Chondrocyte (in vitro differentiated cells): ENCODE data around the gene DNAL1. TPM values are rescaled to one million over a fixed set of nuclear protein-coding genes. Genes with fewer than 3 reads are reported as not detected.

Source experiments
- DNase-seq: peaks from one replicate; pipeline ENCODE4 v3.0.0; 2021; ENCODE audit warnings: mixed read lengths, low spot score
- H3K27ac Mint-ChIP-seq: one replicate; pipeline ENCODE4 v1.8.0; 2021; ENCODE audit warnings: mild to moderate bottlenecking, moderate library complexity, mixed read lengths; ENCODE audit not compliant: unreplicated experiment
- H3K27me3 Mint-ChIP-seq: 2 replicates; pipeline ENCODE4 v1.8.0; 2021; ENCODE audit warnings: low read depth, mixed read lengths
- H3K36me3 Mint-ChIP-seq: 2 replicates; pipeline ENCODE4 v1.8.0; 2021; ENCODE audit warnings: low read depth, mixed read lengths
- H3K4me1 Mint-ChIP-seq: 2 replicates; pipeline ENCODE4 v1.8.0; 2021; ENCODE audit warnings: low read depth, mild to moderate bottlenecking, mixed read lengths
- H3K4me3 Mint-ChIP-seq: one replicate; pipeline ENCODE4 v1.8.0; 2021; ENCODE audit warnings: mild to moderate bottlenecking, moderate library complexity, mixed read lengths; ENCODE audit not compliant: unreplicated experiment
- H3K9me3 Mint-ChIP-seq: 2 replicates; pipeline ENCODE4 v1.8.0; 2021; ENCODE audit warnings: low read depth, mixed read lengths
- total RNA-seq: library from RNA; stranded (reverse); gene quantifications from 3 replicates; pipeline ENCODE4 v1.2.1, GENCODE V29; 2021
- TF ChIP-seq, protein P1 (sequence below): fragments of 200-600 bp; sonication (generic); IDR thresholded peaks from 2 replicates; pipeline ENCODE4 v1.5.0; 2021; ENCODE audit warnings: antibody characterized with exemption, mild to moderate bottlenecking, moderate library complexity

Gene DNAL1
- total RNA-seq, 1 donor from 2014 or later, result 15.2 TPM

DNA sequence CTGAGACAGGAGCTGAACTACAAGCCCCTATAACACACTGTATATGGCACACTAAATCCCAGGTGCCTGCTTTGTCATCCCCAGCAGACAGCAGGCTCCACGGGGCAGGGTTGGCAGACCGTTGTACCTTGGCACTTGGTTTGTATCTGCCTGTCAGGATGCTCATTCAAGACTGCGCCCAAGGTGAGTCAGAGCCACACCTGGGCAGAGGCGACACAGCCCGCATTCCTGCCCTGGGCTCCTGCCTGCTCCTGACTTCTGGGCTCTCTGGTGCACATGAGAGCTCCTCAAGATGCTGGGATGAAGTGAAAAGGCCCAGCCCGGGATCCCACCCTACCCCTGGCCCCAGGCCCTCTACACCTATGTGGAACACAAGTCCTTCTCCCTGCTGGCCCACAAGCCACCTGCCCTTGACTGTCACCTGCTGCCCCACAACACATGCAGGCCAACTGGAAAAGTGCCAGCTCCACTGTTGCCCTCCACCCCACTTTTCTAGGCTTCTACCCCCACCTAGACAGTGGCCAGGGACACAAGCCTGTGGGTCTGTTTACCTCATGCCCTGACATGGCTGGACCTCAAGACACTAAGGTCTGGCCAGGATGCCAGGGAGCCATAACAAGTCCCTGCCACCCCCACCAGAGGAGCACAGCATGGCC is 100.2 kb downstream of the DNAL1 start:
- Mint-ChIP-seq H3K27me3 (no peaks in the 10 kb centered on the region), H3K4me3 (no peak overlapping the region), H3K9me3 (no peaks in the 10 kb centered on the region), H3K4me1 (peaks cover 95% of the 10 kb centered on the region), H3K36me3 (no peaks in the 10 kb centered on the region), H3K27ac (no peak overlapping the region)
- TF ChIP-seq, protein P1, sequence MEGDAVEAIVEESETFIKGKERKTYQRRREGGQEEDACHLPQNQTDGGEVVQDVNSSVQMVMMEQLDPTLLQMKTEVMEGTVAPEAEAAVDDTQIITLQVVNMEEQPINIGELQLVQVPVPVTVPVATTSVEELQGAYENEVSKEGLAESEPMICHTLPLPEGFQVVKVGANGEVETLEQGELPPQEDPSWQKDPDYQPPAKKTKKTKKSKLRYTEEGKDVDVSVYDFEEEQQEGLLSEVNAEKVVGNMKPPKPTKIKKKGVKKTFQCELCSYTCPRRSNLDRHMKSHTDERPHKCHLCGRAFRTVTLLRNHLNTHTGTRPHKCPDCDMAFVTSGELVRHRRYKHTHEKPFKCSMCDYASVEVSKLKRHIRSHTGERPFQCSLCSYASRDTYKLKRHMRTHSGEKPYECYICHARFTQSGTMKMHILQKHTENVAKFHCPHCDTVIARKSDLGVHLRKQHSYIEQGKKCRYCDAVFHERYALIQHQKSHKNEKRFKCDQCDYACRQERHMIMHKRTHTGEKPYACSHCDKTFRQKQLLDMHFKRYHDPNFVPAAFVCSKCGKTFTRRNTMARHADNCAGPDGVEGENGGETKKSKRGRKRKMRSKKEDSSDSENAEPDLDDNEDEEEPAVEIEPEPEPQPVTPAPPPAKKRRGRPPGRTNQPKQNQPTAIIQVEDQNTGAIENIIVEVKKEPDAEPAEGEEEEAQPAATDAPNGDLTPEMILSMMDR, result no peak
- no peak for DNase-seq

DNA sequence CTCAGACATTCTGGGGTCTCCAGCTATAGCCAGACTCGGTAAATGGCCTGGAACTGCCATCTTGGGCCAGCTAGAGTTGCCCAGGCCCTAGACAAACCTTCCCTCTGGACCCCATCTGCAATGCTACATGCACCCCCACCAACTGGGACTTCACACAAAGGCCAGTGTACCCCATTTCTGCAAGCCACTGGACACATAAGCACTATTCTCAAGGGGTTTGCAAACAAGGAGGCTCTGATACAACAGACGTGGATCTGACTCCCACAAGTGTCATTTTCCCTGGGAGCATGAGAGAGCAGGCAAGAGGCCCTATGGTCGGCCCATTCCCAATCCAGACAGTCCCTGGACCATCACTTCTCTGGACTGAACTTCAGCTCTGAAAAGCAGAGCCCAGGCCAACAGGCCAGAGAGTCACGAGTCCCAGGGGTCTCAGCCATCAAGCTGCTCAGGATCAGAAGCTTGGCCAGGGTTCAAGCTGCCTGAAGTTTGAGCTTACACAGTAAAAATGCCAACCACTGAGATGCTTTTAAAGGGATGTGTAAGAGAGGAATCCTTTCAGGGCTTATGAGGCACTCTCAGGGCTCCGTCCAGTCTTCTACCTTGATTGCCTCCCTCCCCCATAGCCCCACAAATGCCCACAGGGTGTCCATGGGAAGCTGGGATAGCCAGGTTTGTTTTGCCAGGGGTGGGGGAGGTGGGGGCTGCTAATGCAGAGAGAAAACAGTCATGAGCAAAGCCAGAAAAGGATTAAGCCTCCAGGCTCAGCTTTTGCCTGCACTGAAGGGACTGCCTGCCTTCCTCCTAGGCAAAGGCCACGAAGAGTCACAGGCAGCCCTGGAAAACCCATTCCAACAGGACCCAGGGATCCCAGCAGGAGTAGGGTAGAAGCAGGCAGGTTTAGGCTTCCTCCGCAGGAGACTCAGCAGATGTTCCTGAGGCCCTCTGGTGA is 101.1 kb downstream of the DNAL1 start:
- H3K4me3 Mint-ChIP-seq, result no peak overlapping the region
- TF ChIP-seq, protein P1, result no peak
- peaks cover 95% of the 10 kb centered on the region for H3K4me1 Mint-ChIP-seq
- no peak for DNase-seq
- no peaks in the 10 kb centered on the region for H3K36me3 Mint-ChIP-seq
- peak overlapping the region; percentile 49 for H3K27ac Mint-ChIP-seq
- H3K9me3 Mint-ChIP-seq, result no peaks in the 10 kb centered on the region
- H3K27me3 Mint-ChIP-seq, result no peaks in the 10 kb centered on the region

DNA sequence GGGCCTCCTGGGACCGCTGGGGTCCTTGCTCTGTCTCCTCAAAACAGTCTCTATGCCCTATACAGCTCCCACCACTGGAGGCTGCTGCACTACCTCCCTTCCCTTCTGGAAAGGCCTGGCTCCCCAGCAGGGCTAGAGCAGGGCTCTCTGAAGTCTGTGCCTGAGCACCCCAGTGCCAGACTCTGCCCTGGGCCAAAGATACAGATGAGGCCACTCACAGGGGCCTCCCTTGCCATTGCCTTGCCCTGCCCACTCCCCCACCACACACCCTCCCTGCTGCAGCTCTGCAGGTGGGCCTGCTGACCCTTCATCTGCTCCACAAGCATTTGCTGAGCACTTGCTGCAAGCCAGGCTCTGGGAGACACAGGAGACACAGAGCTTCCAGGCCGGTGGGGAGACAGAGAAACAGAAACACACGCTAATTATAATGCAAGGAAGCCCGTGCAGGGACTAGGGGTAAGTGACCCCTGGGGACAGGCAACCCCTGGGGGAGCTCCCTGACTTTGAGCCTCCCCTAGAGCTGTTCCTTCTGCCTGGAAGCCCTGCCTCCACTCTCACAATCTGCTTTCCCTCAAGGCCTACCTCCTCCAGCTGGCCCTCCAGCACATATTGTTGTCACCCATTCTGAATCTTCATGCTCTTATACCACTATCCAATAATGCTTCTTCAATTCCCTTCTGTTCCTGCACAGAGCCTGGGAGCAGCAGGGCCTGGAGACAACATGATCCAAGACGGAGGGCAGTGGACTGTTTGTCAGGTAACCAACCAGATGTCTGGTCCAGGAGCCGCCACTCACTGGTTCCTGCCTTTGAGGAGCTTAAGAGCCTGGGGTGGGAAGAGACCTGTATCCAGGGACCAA is 102.0 kb downstream of the DNAL1 start:
- H3K36me3 Mint-ChIP-seq, result no peaks in the 10 kb centered on the region
- TF ChIP-seq, protein P1, result peak; percentile 55
- no peaks in the 10 kb centered on the region for H3K9me3 Mint-ChIP-seq
- H3K27me3 Mint-ChIP-seq, result no peaks in the 10 kb centered on the region
- peak overlapping the region; percentile 49 for H3K27ac Mint-ChIP-seq
- no peak overlapping the region for H3K4me3 Mint-ChIP-seq
- no peak for DNase-seq
- H3K4me1 Mint-ChIP-seq, result peaks cover 95% of the 10 kb centered on the region

DNA sequence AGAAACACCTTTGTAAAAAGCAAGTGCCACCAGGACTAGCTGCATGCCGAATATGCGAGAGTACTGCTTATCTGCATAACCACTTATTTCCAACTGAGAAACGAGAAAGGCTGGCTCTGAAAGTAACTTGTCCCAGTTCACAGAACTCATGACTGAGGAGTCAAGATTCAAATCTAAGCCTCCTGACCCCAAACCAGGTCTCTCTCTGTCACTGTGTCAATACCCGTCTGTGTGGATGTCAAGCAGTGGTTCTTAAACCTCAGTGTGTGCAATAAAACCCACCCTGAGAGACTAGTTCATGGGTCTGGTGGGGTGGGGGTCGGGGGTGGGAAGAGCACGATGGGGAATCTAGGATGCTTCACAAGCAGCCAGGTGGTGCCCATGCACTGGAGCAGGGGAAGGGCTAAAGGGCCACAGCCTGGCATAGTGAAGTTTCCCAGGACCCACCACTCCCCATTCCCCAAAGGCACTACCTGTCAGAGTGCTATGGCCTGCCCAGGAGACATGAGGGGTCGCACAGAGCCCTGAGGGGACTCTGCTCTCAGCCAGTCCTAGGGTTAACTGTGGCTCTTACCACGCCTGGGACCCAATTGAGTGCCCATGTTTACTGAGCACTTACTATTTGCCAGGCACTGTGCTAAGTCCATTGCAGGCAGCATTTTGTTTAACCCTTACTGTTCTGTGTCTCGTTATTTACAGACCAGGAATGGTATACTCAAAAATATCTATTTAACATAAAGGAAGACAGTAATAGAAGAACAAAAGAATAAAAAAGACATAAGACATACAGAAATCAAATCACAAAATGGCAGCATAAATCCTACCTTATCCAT is 102.8 kb downstream of the DNAL1 start:
- TF ChIP-seq, protein P1, result no peak
- peak overlapping the region; percentile 43 for H3K27ac Mint-ChIP-seq
- peaks cover 95% of the 10 kb centered on the region for H3K4me1 Mint-ChIP-seq
- H3K9me3 Mint-ChIP-seq, result no peaks in the 10 kb centered on the region
- no peak overlapping the region for H3K4me3 Mint-ChIP-seq
- no peaks in the 10 kb centered on the region for H3K36me3 Mint-ChIP-seq
- DNase-seq, result no peak
- no peaks in the 10 kb centered on the region for H3K27me3 Mint-ChIP-seq
